GM19238 (cell line): Measurements from ENCODE around the gene LOXHD1.
A peak's percentile ranks its signal among the peaks of the same experiment; 100 is the strongest.

Source experiments
- DNase-seq: peaks from one replicate; pipeline ENCODE4 v3.0.0; 2011; ENCODE audit warnings: low spot score; ENCODE audit not compliant: insufficient read length

The LOXHD1 gene

DNA sequence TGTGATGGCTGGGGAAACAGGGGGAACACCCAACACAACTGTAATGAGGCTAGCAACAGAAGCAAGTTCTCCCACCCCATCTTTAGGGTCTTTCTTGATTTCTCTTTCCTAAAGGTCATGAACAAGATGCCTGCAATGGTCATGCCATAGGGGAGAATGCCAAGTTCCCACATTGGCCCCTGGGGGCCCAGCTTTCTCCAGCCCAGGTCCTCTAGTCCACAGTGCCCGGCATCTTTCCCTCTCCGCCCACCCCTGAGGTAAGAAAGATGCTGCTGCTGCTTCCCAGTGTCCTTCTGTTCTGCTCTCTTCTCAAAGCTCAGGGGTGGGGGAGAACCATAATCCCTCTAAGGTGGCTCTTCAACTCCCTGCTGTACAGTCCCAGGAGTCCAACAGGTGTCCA is 78.0 kb downstream of the LOXHD1 start:
- DNase-seq: no peak

DNA sequence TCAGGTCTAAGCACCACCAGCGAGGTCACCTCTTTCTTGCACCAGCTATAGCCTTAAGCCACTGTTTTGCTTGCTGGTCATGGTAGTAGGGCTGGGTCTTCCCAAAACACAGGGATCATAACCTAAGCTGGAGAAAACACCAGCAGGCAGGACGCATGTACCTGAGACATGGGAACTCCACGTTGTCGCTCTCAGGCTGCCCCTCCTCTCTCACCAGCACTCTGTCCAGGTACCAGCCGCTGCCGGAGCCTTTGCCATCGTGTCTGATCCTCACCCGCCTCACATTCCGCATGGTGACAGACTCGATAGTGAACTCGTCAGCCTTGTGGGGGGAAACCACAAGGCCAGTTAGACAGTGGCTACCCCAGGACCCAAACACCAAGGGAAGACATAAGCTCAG is 79.5 kb downstream of the LOXHD1 start:
- DNase-seq: no peak

DNA sequence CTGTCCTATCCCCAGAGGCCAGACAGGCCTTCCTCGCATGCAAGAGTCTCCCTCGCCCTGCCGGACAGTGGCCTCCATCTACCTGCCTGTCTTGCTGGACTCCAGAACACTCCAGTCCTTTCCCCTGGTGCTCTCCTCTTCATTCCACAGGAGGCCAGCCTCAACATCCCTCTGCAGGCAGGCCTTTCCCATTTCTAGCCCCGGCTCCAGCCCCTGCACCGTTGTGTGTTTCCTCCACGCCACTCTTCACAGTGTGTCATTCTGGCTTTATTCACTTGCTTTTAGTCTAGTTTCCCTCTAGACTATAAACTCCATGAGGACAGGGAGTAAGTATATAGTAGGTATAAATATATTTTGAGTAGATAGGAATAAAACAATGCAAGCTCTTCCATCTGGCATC is 81.2 kb downstream of the LOXHD1 start:
- DNase-seq: no peak

DNA sequence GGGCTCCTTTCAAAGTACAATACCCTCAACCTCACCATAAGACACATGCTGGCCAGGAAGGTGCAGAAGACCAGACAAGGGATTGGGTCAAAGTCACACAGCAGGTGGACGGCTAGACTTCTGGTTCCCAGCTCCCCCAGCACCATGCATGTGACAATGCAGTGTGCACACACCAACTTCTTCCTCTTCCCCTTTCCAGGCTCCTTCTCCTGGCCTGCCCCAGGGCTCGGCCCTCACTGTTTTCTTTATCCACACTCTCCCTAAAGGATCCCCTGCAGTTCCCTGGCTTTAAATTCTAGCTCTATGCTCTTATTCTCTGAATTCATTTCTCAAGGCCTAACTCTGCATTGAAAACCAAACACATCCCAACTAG is 82.3 kb downstream of the LOXHD1 start:
- DNase-seq: no peak

DNA sequence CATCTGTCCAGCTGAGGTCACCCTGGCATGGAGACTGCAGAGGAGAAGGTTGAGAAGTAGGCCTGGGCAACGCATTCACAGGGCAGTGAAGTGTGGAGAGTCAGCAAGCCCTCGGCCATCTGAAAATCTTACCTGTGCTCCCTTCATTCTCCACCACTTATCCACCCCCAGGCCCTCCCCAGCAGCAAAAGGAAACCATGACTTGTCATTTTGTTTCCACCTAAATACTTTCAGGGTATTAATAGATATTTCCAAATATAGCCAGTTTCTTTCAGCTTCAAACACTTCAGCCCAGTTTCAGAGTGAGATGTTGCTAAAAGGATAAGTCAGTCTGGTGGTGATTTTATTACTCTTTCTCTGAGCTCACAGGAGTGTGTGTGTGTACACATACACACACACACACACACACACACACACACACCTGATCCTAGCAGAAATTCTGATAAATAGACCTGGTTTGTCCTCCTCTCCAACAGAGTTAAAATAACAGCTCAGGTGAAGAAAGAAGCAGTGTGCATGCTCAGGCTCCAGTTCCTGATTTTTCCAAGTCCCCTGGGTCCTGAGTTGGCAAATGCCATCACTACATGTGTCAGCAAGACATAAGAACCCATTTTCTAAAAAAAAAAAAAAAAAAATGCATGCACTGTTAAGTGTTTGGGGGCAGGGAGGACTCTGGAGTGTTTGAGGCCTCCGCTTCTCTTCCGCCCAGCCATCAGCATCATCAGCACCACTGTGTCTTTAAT is 82.8 kb downstream of the LOXHD1 start:
- DNase-seq: no peak

DNA sequence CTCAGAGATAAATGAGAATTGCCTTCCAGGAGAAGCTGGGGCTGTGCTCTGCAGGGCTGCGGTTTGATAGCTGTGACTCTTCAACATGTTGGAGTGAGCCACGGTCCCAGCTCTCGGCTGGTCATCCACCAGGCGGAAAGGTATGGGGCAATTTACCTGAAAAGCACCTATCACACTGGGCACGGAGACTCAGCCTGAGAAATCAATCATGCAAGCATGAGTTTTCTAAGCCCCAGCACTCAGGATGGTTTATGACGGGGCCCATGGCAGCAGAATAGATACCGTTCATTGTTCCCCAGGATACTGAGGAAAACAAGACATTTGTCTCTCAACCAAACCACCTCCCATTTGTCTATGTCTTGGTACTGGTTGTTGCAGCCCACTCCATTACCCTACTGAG is 83.9 kb downstream of the LOXHD1 start:
- no peak for DNase-seq

DNA sequence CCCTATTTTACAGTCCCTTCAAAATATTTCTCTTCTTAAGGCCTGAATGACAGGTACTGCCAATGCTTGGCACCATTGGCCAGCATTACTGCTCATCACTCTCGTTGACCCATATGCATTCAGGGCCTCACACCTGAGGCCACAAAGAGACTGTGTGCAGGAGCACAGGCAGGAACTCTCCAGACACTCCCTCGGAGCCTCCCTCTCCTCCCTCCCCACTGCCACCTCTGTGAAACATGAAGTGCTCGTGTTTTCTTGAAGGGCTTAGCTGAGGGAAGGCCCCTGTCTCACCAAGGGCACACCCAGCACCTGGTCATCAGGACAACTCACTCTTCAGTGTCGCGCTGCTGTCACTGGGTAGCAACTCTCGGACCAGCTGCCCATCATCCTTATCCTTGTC is 85.3 kb downstream of the LOXHD1 start:
- no peak for DNase-seq

DNA sequence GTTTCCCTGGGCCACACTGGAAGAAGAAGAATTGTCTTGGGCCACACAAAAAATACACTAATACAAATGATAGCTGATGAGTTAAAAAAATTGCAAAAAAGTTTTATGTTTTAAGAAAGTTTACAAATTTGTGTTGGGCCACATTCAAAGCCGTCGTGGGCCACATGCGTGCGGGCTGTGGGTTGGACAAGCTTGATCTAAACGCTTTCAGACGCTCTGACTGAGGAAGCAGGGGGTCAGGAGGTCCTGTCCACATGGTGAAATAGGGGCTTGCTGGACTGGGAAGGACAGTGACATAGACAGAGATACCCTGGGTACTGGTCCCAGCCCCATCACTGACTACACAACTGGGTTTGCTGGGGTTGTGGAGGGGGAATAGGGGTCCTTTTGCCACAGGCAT is 86.4 kb downstream of the LOXHD1 start:
- DNase-seq: no peak

DNA sequence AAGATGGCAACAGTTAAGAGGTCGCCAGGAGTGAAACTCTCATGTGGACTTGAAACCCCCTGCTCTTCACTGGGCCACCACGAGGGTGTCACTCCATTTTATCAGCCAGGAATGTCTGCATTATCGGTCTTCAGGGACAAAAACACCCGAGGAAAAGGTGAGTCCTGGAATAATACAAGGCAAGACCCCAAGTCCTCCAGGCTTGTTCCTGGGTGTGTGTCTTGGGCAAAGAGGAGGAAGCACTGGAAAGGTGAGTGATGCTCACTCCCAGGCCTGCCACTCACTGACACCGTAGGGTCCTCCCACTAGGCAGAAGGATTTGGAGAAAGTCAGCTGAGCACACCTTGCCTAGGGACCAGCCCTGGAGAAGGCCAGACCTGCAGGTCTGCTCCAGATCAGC is 86.9 kb downstream of the LOXHD1 start:
- no peak for DNase-seq

DNA sequence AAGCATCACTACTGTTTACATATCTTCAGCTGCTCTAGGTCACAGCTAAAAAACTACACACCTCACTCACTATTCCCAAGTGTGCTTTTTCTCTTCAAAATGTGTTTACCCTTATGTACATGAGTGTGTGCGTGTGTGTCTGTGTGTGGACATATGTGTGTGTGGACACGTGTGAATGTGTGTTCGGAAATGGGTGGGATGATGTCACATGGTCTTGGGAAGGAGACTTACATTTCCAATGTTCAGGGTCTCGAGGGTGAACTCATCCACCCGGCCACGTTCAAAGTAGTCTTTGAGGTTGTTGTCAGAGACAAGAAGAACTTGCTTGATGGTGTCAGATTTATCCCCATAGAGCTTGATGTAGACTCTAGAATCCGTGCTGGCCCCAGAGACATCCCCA is 87.8 kb downstream of the LOXHD1 start:
- DNase-seq: no peak

DNA sequence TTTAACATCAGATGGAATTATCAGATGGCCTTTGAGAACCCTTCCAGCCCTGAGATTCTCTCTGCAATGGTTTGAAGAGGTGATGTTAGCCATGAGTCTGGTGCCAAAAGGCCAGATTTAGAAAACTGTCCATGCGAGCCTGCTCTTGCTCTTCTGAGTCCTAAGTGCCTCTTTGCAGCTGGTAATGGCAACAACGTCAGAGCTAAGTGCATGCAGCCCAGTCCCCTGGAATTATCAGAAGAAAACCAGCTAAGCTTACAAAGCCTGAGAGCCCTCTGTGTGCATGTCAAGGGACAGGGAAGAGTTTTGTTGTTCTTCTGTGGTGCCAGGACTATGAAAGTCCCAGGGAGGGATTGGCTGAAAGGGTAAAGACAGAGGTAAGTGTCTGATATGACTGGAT is 89.8 kb downstream of the LOXHD1 start:
- no peak for DNase-seq

DNA sequence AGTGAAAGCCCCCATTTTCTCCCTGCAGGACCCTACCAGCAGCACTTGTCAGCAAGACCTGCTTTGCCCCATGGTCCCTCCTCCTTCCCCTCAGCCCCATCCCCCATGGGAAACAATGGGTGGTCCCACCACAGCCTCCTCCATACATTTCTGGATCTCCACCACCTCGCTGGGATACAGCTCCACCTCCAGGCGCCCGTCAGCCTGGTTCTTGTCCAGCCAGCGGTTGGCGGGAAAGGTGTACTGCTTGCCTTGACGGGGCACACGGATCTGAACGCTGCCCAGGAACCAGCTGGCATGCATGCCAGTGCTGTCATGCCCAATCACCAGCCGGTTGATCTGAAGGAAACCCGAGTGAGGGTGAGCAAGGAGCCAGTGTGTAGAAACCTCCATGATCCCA is 90.9 kb downstream of the LOXHD1 start:
- no peak for DNase-seq

DNA sequence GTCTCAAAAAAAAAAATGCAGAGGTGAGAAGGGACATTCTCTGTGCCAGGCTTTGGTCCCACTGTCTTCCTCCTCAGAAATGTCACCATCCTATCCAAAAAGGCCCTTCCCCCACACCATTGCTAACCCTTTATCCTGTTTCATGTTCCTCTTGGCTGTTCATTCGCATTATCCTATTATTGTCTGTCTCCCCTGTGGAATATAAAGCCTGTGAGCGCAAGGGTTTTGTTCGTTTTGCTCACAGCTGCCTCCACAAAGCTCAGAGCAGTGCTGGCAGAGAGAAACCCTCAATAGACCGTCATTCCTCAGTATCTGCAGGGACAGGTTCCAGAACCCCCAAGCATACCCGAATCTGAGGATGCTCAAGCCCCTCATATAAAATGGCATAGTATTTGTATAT is 91.8 kb downstream of the LOXHD1 start:
- DNase-seq: no peak

DNA sequence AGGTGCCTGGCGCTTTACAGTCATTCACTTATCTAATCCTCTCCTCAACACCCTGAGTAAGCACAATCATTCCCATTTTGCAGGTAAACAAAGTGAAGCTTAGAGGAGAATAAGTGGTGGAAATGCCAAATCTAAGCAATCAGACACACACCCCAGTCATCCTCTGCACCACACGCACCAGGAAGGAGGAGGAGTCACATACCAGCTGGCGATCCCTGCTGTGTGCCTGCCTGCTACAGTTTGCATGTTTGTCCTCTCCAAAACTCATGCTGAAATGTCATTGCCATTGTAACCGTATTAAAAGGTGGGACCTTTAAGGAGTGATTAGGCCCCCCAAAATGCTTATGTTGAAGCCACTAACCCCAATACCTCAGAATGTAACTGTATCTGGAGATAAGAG is 93.7 kb downstream of the LOXHD1 start:
- DNase-seq: no peak

DNA sequence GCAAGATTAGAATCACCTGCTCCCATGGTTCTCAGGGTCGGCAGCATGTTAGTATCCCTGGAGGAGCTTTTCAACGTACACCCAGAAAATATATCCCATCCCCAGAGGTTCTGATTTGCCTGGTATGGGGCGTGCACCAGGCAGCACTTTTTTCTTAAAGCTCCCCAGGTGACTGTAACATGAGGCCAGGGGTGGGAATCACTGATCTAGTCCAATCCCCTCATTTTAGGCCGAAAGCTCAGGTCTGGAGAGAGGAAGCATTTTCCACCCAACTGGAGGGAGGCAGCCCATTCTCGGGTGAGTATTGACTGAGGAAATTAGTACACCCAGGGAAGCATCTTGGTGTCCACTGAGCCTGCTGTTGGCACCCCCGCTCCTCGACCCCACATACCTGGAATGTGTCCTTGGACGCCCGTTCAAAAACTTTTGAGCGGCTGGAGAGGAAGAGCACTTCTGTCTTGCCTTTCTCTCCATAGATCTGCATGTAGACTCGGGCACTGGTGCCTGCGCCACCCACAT is 94.3 kb downstream of the LOXHD1 start:
- DNase-seq: no peak

DNA sequence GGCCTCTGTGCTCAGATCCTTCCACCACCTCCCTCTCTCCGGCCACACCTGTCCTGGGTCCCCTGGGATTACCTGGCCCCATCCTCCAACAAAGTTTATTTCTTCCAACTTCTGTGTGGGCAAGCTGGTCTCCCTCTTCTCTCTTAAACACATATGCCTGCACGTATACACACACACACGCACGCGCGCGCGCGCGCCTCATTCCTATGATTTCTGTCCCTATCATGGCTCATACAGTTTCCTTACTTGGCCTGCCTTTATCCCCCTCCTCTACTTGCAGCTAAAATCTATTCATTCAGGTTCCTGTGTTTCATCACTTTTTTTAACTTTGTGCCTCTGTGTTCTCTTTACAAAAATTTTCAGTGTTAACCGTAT is 96.4 kb downstream of the LOXHD1 start:
- no peak for DNase-seq

DNA sequence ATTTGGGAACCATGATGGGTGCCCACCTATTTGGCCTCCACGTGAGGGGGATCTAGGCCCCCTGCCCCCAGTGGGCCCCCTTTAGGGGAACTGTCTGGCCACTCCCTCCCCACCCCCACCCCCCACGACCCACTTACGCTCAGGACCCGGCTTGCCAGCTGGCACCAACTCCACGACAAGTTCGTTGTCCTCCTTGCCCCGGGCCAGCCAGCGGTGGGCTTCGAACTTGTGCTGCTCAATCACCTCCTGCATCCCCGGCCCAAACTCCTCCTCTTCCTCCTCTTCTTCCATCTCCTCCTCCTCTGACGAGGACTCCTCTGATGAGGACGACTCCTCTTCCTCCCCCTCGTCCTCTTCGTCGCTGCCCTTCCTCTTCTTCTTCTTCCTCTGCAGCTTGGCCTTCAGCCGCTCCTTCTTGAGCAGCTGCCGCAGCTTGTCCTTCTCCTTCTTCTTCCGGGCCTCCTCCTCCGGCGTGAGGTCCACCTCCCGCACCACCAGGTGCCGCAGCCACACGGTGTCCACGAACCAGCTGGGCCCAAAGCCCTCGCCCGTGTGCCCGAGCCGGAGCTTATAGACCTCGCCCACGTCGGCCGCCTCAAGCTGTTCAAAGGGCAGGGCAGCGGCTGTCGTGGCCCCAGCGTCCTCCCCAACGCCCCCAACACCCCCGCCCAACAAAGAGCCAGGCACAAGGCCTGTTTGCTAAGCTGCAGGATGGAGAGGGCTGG is 96.9 kb downstream of the LOXHD1 start:
- DNase-seq: no peak

DNA sequence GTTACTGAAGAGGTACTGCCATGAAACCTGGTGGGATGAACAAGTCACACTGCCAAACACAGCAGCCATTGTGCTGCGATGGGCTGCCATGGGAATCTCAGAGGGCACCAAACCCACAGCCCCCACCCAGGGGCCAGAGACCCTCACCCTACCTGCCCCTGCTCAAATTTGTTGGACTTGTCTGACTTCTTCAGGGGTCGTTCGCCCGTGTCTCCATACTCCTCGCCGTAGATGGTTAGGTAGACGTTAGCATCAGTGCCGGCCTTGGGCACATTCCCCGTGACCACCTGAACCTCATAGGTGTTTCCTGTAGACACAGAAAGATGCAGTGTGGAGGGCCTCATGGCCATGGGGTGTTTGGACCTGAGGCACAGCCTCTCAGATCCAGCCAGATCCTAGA is 97.7 kb downstream of the LOXHD1 start:
- DNase-seq: no peak

DNA sequence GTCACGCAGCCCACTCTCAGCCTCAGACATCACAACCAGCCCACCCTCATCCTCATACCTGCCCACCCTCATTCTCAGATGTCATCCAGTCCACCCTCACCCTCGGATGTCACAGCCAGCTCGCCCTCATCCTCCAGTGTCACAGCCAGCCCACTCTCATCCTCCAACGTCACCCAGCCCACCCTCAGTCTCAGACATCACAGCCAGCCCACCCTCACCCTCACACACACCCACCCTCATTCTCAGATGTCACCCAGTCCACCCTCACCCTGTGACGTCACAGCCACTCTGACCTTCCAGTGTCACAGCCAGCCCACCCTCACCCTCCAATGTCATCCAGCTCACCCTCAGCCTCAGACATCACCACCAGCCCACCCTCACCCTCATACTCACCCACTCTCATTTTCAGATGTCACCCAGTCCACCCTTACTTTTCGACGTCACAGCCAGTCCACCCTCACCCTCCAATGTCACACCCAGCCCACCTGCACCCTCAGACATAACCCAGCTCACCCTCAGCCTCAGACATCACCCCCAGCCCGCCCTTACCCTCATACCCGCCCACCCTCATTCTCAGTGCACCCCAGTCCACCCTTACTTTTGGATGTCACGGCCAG is 100.3 kb downstream of the LOXHD1 start:
- DNase-seq: no peak

DNA sequence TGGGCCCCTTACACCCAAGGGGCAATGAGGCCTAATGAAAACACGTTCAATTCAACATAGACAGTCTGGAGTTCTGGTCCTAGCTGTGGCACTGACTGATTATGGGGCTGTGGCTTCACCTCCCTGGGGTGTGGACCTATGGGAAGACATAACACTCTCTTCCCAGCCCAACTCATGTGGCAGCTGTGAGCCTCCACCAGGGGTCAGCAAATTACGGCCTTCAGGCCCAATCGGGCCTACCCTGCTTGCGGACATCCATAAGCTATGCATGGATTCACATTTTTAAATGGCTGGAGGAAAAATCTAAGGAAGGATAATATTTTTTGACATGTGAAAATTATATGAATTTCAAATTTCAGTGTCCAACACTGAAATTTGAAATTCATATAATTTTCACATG is 101.3 kb downstream of the LOXHD1 start:
- peak; percentile 28 for DNase-seq

DNA sequence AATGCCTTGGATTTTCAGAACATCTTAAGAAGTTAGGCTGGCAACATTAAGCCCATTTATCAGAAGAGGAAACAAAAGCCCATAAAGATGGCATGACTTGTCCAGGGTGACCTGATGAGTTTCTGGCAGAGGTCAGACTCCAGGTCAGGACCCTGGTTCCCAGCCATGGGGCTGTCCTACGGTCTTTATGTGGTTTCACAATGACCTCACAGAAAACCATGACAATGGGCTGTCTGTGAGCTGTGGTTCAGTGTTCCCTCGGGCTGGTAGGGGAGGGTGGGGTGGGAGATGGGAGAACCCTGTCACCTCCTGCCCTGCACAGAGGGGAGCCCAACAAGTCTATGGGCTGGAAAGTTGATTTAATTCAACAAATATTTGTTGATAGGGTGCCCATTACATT is 101.8 kb downstream of the LOXHD1 start:
- DNase-seq: no peak

DNA sequence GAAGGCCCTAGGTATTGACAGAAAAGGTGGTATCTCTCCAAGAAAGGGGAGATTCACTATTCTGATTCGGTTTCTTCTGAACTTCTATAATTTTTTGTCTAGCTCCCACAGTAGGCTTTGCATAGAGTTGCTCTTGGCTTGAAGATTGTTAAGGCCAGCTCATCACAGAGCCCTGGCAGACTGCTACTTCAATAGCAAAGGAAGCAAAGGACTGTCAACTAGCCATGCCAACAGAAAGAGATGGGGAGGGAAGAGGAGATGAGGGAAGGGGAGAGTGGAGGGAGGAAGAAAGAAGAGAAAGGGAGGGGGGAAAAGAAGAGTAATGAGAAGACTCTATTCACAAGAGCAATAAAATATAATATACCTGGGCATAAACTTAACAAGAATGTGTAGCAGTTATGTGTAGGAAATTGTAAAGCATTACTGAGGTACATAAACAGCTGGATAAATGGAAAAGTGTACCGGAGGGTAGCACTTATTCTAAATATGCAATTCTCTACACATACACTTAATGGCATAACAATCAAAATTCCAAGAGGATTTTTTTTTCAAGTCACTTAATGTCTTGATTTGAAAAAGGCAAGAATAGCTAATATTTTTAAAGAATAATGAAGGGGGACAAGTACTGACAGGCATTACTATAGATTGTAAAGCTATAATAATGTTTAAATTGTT is 102.5 kb downstream of the LOXHD1 start:
- no peak for DNase-seq
